PC-9 (cell line): ENCODE results near the gene EGR4. TPM values are rescaled to one million over a fixed set of nuclear protein-coding genes. Genes with fewer than 3 reads are reported as not detected.

Experiments used
- BruUV-seq: library from RNA; stranded (reverse); fragments of 400-500 nt; replicated peaks from 2 replicates; lab custom pipeline; 2021; lab: Mats Ljungman, UMichigan
- CTCF ChIA-PET: fragments of 300-600 bp; sonication (Branson Sonifier 250); formaldehyde crosslinking; loops from one replicate; lab custom pipeline; 2022; ENCODE audit warnings: antibody characterized with exemption; lab: Charles Lee
- POLR2A ChIA-PET: fragments of 300-600 bp; sonication (Branson Sonifier 250); formaldehyde crosslinking; loops from one replicate; lab custom pipeline; 2022; ENCODE audit warnings: antibody characterized with exemption; ENCODE audit not compliant: unreplicated experiment; lab: Charles Lee
- DNase-seq, 2 experiments: peaks; one replicate each; pipeline versions ENCODE4 v3.0.0 to v3.0.0-alpha.2; 2015 to 2022; ENCODE audit warnings: mixed read lengths in 1 of 2
- H2AFZ ChIP-seq: fragments of 200-600 bp; sonication (generic); 2 replicates; pipeline ENCODE4 v1.8.1; 2017; ENCODE audit warnings: antibody characterized with exemption
- H3F3A ChIP-seq: fragments of 200-600 bp; sonication (generic); 2 replicates; pipeline ENCODE4 v1.8.1; 2017; ENCODE audit warnings: antibody characterized with exemption, mild to moderate bottlenecking, low read depth; ENCODE audit not compliant: insufficient read depth
- H3K27ac ChIP-seq: fragments of 200-600 bp; sonication (generic); 2 replicates; pipeline ENCODE4 v1.6.1; 2016; ENCODE audit warnings: mixed run types
- H3K27me3 ChIP-seq: fragments of 200-600 bp; sonication (generic); 2 replicates; pipeline ENCODE4 v1.6.1; 2016; ENCODE audit warnings: low read depth, mixed run types; ENCODE audit not compliant: insufficient read depth
- H3K36me3 ChIP-seq: fragments of 200-600 bp; sonication (generic); 2 replicates; pipeline ENCODE4 v1.6.1; 2016; ENCODE audit warnings: low read depth, mixed run types
- H3K4me1 ChIP-seq: fragments of 200-600 bp; sonication (generic); replicated peaks from 2 replicates; pipeline ENCODE4 v1.6.1; 2016; ENCODE audit warnings: mixed run types; ENCODE audit not compliant: insufficient read depth
- H3K4me2 ChIP-seq: fragments of 200-600 bp; sonication (generic); 2 replicates; pipeline ENCODE4 v1.6.1; 2017; ENCODE audit warnings: mixed run types
- H3K4me3 ChIP-seq: fragments of 200-600 bp; sonication (generic); 2 replicates; pipeline ENCODE4 v1.6.1; 2016; ENCODE audit warnings: mixed run types
- H3K79me2 ChIP-seq: fragments of 200-600 bp; sonication (generic); 2 replicates; pipeline ENCODE4 v1.6.1; 2017; ENCODE audit warnings: low read depth, mixed run types
- H3K9me2 ChIP-seq: fragments of 200-600 bp; sonication (generic); 2 replicates; pipeline ENCODE4 v1.8.1; 2017; ENCODE audit warnings: mild to moderate bottlenecking; ENCODE audit not compliant: insufficient read depth
- H3K9me3 ChIP-seq: fragments of 200-600 bp; sonication (generic); 2 replicates; pipeline ENCODE4 v1.8.1; 2016; ENCODE audit warnings: low read depth; ENCODE audit not compliant: insufficient read depth
- H4K20me1 ChIP-seq: fragments of 200-600 bp; sonication (generic); 2 replicates; pipeline ENCODE4 v1.8.1; 2017; ENCODE audit not compliant: insufficient read depth
- CTCF ChIP-seq: fragments of 200-600 bp; sonication (generic); conservative IDR thresholded peaks from 2 replicates; pipeline ENCODE4 v1.6.1; 2017; ENCODE audit warnings: mixed run types, antibody characterized with exemption, mild to moderate bottlenecking, moderate library complexity
- EZH2 ChIP-seq: fragments of 200-600 bp; sonication (generic); IDR thresholded peaks from 2 replicates; pipeline ENCODE4 v1.8.0; 2017; ENCODE audit warnings: antibody characterized with exemption, low read depth
- intact Hi-C: fragments of 100-400 bp; cut with micrococcal nuclease; formaldehyde crosslinking; loops from one replicate; pipeline ENCODE4 v1.10.0; 2022; ENCODE audit not compliant: unreplicated experiment
- total RNA-seq: library from RNA; stranded (reverse); gene quantifications from 2 replicates; pipeline ENCODE4 v1.2.3, GENCODE V29; 2021

Gene EGR4
- total RNA-seq, 1 experiment from 2014 or later = not detected

GRCh38 chr2:73258913-73259215, 34.5 kb downstream of the EGR4 start:
- Histone ChIP-seq H3K27me3 (no peaks in the 10 kb centered on the region), H3K4me2 (no peak overlapping the region), H2AFZ (no peak overlapping the region), H3K27ac (no peak overlapping the region), H3K4me3 (no peak overlapping the region), H3F3A (peaks cover 13% of the 10 kb centered on the region; the same call in 1 of the 2 replicates), H3K9me3 (no peaks in the 10 kb centered on the region), H3K4me1 (no peaks in the 10 kb centered on the region; the same call in 1 of the 2 replicates), H3K79me2 (no peaks in the 10 kb centered on the region), H4K20me1 (peaks cover 10% of the 10 kb centered on the region), H3K9me2 (no peaks in the 10 kb centered on the region), H3K36me3 (peaks cover 7% of the 10 kb centered on the region; the same call in 1 of the 2 replicates)
- no TSS peak for BruUV-seq
- CTCF ChIA-PET = no interaction called here
- POLR2A ChIA-PET = no interaction called here
- DNase-seq = no peak
- intact Hi-C loops = no loop called here
- no peak for TF ChIP-seq CTCF
- TF ChIP-seq EZH2 = no peak

- intact Hi-C loops = no loop called here
- no peak overlapping the region for H3K4me2 ChIP-seq
- H3K9me2 ChIP-seq = no peaks in the 10 kb centered on the region
- H3K4me1 ChIP-seq = no peaks in the 10 kb centered on the region; the same call in 1 of the 2 replicates
- no peak for DNase-seq
- H3K79me2 ChIP-seq = no peaks in the 10 kb centered on the region
- peaks cover 19% of the 10 kb centered on the region; the same call in 1 of the 2 replicates for H3F3A ChIP-seq
- no TSS peak for BruUV-seq
- ChIA-PET POLR2A (no interaction called here), CTCF (no interaction called here)
- peaks cover 12% of the 10 kb centered on the region; the same call in 1 of the 2 replicates for H3K36me3 ChIP-seq
- no peak for TF ChIP-seq EZH2
- H3K4me3 ChIP-seq = no peak overlapping the region
- peaks cover 13% of the 10 kb centered on the region for H4K20me1 ChIP-seq
- H2AFZ ChIP-seq = no peak overlapping the region
- H3K27ac ChIP-seq = no peak overlapping the region
- H3K9me3 ChIP-seq = no peaks in the 10 kb centered on the region
- H3K27me3 ChIP-seq = no peaks in the 10 kb centered on the region
Measured at GRCh38 chr2:73258186-73258912, 35.0 kb downstream of the EGR4 start.

- DNase-seq = peak in 1 of 2 experiments; percentile 4
- H3K79me2 ChIP-seq = no peaks in the 10 kb centered on the region
- peaks cover 18% of the 10 kb centered on the region for H4K20me1 ChIP-seq
- no TSS peak for BruUV-seq
- H3F3A ChIP-seq = peaks cover 25% of the 10 kb centered on the region
- intact Hi-C loops = no loop called here
- CTCF ChIA-PET = no interaction called here
- H3K27me3 ChIP-seq = no peaks in the 10 kb centered on the region
- no peaks in the 10 kb centered on the region for H3K9me2 ChIP-seq
- no peak overlapping the region for H3K4me3 ChIP-seq
- H3K27ac ChIP-seq = no peak overlapping the region
- H3K36me3 ChIP-seq = peaks cover 16% of the 10 kb centered on the region; the same call in 1 of the 2 replicates
- H3K4me1 ChIP-seq = no peaks in the 10 kb centered on the region; the same call in 1 of the 2 replicates
- H3K4me2 ChIP-seq = no peak overlapping the region
- H3K9me3 ChIP-seq = no peaks in the 10 kb centered on the region
- POLR2A ChIA-PET = no interaction called here
- no peak for TF ChIP-seq CTCF
- no peak for TF ChIP-seq EZH2
- no peak overlapping the region for H2AFZ ChIP-seq
Measured at GRCh38 chr2:73257425-73258125, 35.8 kb downstream of the EGR4 start.
